Stimulated activated CD4-positive, alpha-beta T cell treated with anti-CD3 and anti-CD28 coated beads, Interleukin-4, amount 100 ng/mL, for 4 hours (primary cell): ENCODE measurements around the gene RASA2.

Experiments
- DNase-seq, 2 experiments: peaks; one replicate each; pipeline ENCODE4 v3.0.0-alpha.2; 2020

Gene RASA2

GRCh38 chr3:141538568-141539240 lies 51.9 kb downstream of the RASA2 start:
- no peak for DNase-seq

- DNase-seq: no peak
Measured at GRCh38 chr3:141539431-141540187, 52.8 kb downstream of the RASA2 start.

DNA sequence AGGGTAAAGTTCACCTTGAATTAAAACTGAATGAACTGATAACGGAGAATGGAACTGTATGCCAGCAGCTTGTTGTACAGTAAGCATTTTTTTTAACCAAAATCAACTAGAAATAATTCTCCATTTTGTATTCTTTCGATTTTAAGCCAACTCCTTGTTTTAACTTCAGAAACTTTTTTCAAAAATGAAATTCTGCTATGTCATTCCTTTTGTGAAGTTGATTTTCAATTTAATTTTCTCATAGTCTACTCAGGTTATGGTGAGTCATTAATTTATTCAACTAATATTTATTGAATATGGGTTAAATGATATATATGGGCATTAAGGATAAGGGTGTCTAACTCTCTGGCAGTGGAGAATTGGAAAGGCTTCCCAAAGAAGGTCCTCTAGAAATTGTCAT lies 53.7 kb downstream of the RASA2 start:
- DNase-seq: no peak

- DNase-seq: no peak
Measured at GRCh38 chr3:141542202-141542969, 55.6 kb downstream of the RASA2 start.

DNA sequence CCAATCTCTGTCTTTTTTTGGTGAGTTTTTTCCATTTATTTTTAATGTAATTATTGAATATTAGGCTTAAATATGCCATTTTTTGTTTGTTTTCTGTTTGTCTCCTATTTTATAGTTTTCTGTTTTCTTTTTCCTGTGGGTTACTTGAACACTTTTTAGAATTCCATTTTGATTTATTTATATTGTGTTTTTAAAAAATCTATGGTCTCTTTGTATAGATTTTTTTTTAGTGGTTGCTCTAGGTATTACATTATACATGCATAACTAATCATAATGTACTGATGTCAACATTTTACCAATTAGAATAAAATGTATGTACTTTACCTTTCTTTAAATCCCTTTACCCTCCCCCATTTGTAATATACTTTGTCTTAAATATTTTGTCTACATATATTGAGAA lies 56.2 kb downstream of the RASA2 start:
- no peak for DNase-seq

DNA sequence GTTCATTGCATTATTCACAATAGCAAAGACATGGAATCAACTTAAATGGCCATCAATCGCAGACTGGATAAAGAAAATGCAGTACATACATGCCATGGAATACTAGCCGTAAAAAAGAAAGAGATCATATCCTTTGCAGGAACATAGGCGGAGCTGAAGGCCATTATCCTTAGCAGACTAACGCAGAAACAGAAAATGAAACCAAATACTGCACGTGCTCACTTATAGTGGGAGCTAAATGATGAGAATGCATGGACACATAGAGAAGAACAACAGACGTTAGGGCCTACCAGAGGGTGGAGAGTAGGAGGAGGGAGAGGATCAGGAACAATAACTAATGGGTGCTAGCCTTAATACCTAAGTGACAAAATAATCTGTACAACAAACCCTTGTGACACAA lies 57.9 kb downstream of the RASA2 start:
- DNase-seq: no peak

DNA sequence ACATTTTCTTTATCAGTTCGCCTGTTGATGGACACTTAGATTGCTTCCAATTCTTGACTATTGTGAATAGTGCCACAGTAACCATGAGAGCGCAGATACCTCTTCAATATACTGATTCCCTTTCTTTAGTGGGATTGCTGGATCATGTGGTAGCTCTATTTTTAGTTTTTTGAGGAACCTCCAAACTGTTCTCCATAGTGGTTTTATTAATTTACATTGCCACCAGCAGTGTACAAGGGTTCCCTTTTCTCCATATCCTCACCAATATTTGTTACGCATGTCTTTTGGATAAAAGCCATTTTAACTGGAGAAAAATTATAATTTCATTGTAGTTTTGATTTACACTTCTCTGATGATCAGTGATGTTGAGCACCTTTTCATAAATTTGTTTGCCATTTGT lies 59.3 kb downstream of the RASA2 start:
- DNase-seq: no peak

GRCh38 chr3:141546586-141546985 lies 59.8 kb downstream of the RASA2 start:
- no peak for DNase-seq

GRCh38 chr3:141547791-141548190 lies 61.0 kb downstream of the RASA2 start:
- no peak for DNase-seq

GRCh38 chr3:141550926-141551665 lies 64.3 kb downstream of the RASA2 start:
- no peak for DNase-seq

- DNase-seq: no peak
Measured at GRCh38 chr3:141552440-141552991, 65.7 kb downstream of the RASA2 start.

DNA sequence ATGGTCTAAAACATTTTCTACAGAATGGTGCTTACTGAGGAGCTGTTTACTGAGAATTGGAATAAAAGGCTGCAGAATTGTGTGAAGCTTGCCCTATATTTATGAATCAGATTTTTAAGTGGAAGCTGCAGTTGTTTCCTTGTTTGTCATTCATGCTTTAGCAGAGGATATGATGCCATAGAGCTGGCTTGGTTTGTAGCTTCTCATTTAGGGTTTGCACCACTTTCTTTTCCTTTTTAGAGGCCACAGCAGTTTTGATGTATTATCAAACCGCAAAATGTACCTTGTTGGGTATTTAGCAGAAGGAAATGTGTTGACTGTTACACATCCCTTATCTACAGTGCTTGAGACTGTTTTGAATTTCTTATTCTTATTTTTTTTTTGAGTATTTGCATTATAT lies 66.2 kb downstream of the RASA2 start:
- DNase-seq: no peak

DNA sequence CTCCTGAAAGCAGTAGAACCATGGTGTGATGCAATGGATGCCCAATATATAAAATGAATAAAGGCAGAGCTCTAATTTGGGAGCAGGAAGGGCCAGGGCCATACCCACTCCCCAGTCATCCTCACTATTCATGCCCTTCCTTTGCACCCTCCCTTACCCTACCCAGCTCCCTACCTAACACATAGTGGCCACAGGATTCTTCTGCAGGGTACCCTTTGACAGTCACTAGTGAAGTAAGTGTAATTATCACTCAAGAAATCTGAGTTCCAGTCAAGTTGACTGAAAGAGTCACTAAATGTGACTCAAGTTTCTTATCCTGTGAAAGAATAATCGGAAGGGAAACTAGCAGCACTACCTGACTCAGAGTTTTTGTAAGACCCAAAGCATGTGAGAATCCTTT lies 69.2 kb downstream of the RASA2 start:
- no peak for DNase-seq

GRCh38 chr3:141557961-141558706 lies 71.3 kb downstream of the RASA2 start:
- no peak for DNase-seq

DNA sequence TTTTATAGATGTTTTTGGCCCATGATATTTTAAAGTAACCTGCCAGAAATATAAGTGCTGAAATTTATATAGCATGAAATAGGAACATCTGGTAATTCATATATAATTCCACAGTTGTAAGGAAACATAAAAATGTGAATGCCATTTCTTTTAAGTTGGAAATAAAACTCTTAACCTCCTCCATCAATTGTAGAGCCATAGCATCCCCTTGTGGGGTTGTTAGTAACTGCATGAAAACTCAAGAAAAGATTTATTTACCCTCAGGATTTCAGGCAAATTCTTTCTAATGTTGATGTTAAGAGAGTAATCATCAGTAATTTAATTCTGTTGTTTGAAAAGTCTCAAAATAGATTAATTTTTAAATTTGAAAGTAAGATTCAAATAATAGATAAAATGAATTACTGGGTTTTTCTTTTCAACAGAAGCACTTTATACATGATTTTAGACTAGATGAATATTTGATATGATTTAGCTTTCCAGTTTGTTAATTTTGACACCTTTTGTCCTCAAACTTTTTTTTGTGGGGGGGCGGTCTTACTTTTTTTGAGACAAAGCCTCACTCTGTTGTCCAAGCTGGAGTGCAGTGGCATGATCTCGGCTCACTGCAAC lies 74.7 kb downstream of the RASA2 start:
- DNase-seq: no peak

GRCh38 chr3:141564241-141564640 lies 77.4 kb downstream of the RASA2 start:
- no peak for DNase-seq

- no peak for DNase-seq
Measured at GRCh38 chr3:141570068-141570467, 83.2 kb downstream of the RASA2 start.

- DNase-seq: no peak
Measured at GRCh38 chr3:141575879-141576743, 89.3 kb downstream of the RASA2 start.

GRCh38 chr3:141576744-141577052 lies 89.9 kb downstream of the RASA2 start:
- DNase-seq: no peak

DNA sequence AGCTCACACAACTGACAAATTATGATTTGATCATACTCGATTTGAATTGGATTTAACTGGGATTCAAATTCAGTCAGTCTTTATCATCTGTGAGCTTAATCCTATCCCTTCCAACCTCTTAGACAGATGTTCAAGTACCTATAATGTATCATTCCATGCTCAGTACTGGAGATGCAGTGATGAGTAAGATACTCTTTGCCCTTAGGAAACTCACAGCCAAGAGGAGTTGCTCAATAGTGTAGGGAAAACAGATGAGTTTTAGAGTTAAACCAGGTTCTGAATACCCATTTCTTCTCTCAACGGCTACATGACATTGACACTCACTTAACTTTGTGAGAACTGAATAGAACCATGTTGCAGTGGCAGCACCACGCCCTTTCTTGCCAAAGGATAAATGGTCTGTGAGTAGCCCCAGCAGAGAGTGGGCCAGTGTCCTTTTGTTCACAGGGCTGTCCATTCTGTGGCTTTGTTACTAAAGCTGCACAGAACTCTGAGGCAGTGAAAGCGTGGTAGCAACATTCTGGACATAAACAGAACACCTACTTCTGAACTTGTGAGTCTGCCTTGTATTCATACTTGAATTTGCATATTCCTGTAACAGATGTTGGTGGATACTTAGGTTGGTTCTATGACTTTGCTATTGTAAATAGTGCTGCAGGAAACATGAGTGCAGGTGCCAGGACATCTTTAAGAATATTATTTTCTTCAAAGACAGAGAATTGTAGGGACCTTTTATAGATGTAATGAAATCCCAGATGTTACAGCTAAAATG lies 91.6 kb downstream of the RASA2 start:
- no peak for DNase-seq
